ENCODE results near the gene AGR2.

DNA sequence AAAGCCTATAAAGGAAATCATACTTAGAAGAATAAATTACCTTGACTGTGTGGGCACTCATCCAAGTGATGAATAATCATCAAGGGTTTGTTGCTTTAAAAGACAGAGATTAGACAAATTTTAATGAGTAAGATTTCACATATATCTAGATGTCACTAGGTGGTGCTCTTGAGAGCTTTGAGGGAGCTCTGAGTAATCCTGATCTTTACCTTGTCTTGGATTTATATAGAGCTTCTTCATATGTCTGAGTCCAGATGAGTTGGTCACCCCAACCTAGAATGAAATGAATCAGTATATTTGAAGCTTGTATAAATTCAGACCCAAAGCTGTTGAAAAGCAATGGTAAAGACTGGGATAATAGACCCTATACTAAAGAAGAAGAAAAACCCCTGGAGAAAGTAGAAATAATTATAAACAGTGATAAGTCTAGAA lies 3.7 kb downstream of the AGR2 start:
- no peak for TF ChIP-seq POLR2AphosphoS5 (IDR thresholded peaks at IDR 0.05; ENCODE audit: low read depth, low read length)
- TF ChIP-seq, protein P1, sequence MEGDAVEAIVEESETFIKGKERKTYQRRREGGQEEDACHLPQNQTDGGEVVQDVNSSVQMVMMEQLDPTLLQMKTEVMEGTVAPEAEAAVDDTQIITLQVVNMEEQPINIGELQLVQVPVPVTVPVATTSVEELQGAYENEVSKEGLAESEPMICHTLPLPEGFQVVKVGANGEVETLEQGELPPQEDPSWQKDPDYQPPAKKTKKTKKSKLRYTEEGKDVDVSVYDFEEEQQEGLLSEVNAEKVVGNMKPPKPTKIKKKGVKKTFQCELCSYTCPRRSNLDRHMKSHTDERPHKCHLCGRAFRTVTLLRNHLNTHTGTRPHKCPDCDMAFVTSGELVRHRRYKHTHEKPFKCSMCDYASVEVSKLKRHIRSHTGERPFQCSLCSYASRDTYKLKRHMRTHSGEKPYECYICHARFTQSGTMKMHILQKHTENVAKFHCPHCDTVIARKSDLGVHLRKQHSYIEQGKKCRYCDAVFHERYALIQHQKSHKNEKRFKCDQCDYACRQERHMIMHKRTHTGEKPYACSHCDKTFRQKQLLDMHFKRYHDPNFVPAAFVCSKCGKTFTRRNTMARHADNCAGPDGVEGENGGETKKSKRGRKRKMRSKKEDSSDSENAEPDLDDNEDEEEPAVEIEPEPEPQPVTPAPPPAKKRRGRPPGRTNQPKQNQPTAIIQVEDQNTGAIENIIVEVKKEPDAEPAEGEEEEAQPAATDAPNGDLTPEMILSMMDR (IDR thresholded peaks at IDR 0.05), result peak; percentile 75; the same call in 1 of the 2 replicates
- TF ChIP-seq, protein P2, sequence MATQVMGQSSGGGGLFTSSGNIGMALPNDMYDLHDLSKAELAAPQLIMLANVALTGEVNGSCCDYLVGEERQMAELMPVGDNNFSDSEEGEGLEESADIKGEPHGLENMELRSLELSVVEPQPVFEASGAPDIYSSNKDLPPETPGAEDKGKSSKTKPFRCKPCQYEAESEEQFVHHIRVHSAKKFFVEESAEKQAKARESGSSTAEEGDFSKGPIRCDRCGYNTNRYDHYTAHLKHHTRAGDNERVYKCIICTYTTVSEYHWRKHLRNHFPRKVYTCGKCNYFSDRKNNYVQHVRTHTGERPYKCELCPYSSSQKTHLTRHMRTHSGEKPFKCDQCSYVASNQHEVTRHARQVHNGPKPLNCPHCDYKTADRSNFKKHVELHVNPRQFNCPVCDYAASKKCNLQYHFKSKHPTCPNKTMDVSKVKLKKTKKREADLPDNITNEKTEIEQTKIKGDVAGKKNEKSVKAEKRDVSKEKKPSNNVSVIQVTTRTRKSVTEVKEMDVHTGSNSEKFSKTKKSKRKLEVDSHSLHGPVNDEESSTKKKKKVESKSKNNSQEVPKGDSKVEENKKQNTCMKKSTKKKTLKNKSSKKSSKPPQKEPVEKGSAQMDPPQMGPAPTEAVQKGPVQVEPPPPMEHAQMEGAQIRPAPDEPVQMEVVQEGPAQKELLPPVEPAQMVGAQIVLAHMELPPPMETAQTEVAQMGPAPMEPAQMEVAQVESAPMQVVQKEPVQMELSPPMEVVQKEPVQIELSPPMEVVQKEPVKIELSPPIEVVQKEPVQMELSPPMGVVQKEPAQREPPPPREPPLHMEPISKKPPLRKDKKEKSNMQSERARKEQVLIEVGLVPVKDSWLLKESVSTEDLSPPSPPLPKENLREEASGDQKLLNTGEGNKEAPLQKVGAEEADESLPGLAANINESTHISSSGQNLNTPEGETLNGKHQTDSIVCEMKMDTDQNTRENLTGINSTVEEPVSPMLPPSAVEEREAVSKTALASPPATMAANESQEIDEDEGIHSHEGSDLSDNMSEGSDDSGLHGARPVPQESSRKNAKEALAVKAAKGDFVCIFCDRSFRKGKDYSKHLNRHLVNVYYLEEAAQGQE (IDR thresholded peaks at IDR 0.05; ENCODE audit: insufficient read depth in 1 of 2, low read depth in 2 of 2, low read length in 1 of 2), result no peak

Data from Panc1 (cell line).